GM12874 (cell line): ENCODE data around the gene THADA.

Source experiments
- TF ChIP-seq, protein P1 (sequence below): IDR thresholded peaks from 2 replicates; pipeline ENCODE4 v1.5.1; 2011; ENCODE audit warnings: low read depth, mild to moderate bottlenecking, control low read depth, low read length, moderate library complexity; ENCODE audit not compliant: insufficient read depth

The THADA gene

DNA sequence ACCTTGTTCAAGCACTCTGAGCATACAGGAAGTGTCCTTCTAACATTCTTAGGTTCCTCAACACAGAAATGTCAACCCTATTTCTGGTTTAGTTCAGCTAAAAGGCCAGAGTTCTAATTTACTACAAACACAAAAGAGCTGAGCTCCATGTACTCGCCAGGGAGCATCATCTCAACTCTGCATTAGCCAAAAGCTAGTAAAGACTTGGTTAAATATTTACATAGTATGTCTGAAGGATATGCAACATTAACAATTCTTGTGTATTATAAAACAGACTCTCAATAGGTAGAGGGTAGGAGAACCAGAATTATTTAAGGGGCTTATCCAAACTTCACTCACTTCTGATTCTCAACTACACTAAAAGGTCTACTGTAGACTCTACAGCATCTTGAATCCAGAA, 154.6 kb downstream of the THADA start:
- TF ChIP-seq, protein P1, sequence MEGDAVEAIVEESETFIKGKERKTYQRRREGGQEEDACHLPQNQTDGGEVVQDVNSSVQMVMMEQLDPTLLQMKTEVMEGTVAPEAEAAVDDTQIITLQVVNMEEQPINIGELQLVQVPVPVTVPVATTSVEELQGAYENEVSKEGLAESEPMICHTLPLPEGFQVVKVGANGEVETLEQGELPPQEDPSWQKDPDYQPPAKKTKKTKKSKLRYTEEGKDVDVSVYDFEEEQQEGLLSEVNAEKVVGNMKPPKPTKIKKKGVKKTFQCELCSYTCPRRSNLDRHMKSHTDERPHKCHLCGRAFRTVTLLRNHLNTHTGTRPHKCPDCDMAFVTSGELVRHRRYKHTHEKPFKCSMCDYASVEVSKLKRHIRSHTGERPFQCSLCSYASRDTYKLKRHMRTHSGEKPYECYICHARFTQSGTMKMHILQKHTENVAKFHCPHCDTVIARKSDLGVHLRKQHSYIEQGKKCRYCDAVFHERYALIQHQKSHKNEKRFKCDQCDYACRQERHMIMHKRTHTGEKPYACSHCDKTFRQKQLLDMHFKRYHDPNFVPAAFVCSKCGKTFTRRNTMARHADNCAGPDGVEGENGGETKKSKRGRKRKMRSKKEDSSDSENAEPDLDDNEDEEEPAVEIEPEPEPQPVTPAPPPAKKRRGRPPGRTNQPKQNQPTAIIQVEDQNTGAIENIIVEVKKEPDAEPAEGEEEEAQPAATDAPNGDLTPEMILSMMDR = no peak

- TF ChIP-seq, protein P1 = no peak
Measured at GRCh38 chr2:43438858-43439655, 156.8 kb downstream of the THADA start.

DNA sequence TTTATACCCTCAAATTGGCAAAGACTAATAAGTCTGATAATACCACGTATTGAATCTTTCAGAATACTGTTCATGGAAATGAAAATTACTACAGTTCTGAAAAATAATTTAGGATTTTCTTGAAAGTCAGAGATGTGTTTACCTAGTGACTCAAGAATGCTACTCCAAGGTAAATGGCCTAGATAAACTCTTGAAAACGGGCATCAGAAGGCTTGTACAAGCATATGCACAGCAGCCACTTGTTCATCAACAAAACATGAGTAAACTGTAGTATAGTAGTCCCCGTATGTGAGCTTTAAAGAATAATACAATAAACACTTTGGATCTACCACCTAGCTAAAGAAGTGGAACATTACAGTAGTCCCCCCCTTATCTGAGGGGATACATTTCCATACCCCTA, 157.5 kb downstream of the THADA start:
- TF ChIP-seq, protein P1 = no peak

DNA sequence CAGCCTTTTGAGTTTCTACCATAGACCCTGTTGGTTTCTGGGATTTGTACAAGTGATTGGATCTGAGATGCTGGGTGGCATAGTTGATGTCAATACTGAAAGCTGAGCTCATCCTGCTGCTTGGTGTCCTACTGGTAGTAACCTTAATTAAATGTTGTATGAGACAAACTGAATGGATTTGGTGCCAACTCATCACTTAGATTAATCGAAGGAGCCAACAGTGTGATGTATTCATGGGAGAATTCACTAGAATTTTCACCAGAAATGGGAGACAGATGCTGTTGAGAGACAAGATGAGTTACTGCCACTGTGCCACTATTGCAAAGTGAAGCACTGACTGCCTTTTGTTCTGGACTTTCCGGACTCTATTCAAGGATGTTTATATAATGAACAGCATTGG, 158.5 kb downstream of the THADA start:
- TF ChIP-seq, protein P1 = no peak

DNA sequence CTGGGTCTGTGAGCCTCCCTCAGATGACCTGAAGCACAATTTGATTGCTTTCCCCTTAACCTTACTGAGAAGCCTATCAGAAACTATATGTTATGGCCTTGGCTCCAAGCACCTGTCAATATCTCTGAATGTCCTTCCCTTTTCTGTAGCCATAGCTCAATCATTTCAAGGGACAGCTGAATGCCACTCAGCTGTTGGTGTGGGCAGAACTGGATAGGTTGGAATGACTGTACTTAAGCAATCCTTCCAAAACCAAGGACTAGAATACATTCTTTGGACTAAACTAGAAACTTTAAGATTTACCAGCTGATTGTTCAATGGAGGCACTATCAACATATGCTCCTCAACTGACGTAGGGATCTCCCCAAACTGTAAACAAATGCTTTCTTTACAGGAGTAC, 159.4 kb downstream of the THADA start:
- TF ChIP-seq, protein P1 = no peak

DNA sequence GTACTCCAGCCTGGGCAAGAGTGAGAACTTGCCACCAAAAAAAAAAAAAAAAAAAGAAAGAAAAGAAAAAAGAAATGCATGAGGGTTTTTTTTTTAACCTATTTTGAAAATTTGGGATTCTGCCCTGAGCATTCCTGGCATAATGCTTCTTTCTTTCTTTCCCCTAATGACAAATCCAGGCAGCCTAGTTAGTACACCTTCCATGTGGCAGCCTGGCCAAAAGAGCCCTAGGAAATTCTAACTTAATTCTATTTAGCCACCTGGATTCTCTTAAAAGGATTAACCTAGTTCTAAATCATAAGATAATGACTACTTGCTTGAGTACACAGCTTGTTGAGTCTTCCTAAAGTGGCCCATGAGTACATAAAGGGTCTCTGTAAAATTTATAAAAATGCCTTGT, 160.1 kb downstream of the THADA start:
- TF ChIP-seq, protein P1 = no peak

DNA sequence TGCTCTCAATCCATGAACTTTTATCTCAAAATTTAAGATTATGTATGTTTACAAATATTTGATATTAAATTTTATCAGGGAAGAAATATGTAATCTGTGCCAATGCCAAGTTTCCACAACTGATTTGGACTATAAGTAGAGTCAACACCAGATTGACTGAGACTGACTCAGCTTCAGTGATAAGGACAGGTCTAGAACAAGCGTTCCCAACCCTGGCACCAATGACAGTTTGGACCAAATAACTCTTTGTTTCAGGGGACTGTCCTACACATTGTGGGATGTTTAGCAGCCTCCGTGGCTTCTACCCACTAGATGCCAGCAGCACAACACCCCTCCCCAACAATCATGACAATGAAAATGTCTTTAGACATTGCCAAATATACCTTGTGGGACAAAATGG, 165.3 kb downstream of the THADA start:
- TF ChIP-seq, protein P1 = no peak
